NT2/D1 (cell line): ENCODE results near the gene FAM229B.

Experiments
- DNase-seq: peaks from one replicate; pipeline ENCODE4 v3.0.0-alpha.2; 2011; ENCODE audit warnings: low read depth, low spot score
- H3K27me3 ChIP-seq: 2 replicates; pipeline ENCODE4 v1.6.0; 2011; ENCODE audit warnings: mild to moderate bottlenecking; ENCODE audit not compliant: insufficient read length, insufficient read depth
- H3K36me3 ChIP-seq: 2 replicates; pipeline ENCODE4 v1.6.1; 2011; ENCODE audit warnings: mild to moderate bottlenecking, low read length, mixed read lengths; ENCODE audit not compliant: insufficient read depth, insufficient read length
- H3K4me1 ChIP-seq: 2 replicates; pipeline ENCODE4 v1.5.1; 2011; ENCODE audit not compliant: insufficient read depth, insufficient read length
- H3K4me3 ChIP-seq: 2 replicates; pipeline ENCODE4 v1.5.1; 2011; ENCODE audit warnings: low read depth; ENCODE audit not compliant: insufficient read length
- H3K9ac ChIP-seq: 2 replicates; pipeline ENCODE4 v1.6.0; 2011; ENCODE audit warnings: low read depth; ENCODE audit not compliant: insufficient read length
- H3K9me3 ChIP-seq: 2 replicates; pipeline ENCODE4 v1.5.1; 2011; ENCODE audit warnings: mild to moderate bottlenecking, low read length; ENCODE audit not compliant: insufficient read depth
- SUZ12 ChIP-seq: IDR thresholded peaks from 2 replicates; pipeline ENCODE4 v1.6.1; 2011; ENCODE audit not compliant: insufficient read length, insufficient read depth; ENCODE audit errors: extremely low read depth
- YY1 ChIP-seq: IDR thresholded peaks from 2 replicates; pipeline ENCODE4 v1.6.1; 2011; ENCODE audit not compliant: insufficient read length, insufficient read depth
- ZNF274 ChIP-seq: IDR thresholded peaks from 2 replicates; pipeline ENCODE4 v1.6.1; 2011; ENCODE audit warnings: mild to moderate bottlenecking, low read depth, low read length

The FAM229B gene

GRCh38 chr6:112054001-112054400, 33.4 kb upstream of the FAM229B start, which contains the start of gene CCN6:
Gene CCN6, plus strand, starts transcription at chr6:112054104. Its CDS starts 254 bp downstream, at chr6:112054358.
- H3K4me3 ChIP-seq: no peak within 1 kb of the TSS
- TF ChIP-seq YY1: no peak
- no peak for TF ChIP-seq ZNF274
- no peak for TF ChIP-seq SUZ12
- no peak within 1 kb of the TSS for H3K9ac ChIP-seq
- H3K4me1 ChIP-seq: no peaks in the 10 kb centered on the region
- no peaks in the 10 kb centered on the region for H3K36me3 ChIP-seq
- no peaks in the 10 kb centered on the region for H3K9me3 ChIP-seq
- DNase-seq: no peak
- H3K27me3 ChIP-seq: no peaks in the 10 kb centered on the region

GRCh38 chr6:112054555-112055190, 32.7 kb upstream of the FAM229B start:
- DNase-seq: no peak
- Histone ChIP-seq H3K27me3 (no peaks in the 10 kb centered on the region), H3K36me3 (no peaks in the 10 kb centered on the region), H3K4me1 (no peaks in the 10 kb centered on the region), H3K9ac (no peak overlapping the region), H3K9me3 (no peaks in the 10 kb centered on the region), H3K4me3 (no peak overlapping the region)
- TF ChIP-seq ZNF274: no peak
- no peak for TF ChIP-seq SUZ12
- TF ChIP-seq YY1: no peak

GRCh38 chr6:112058243-112059032, 29.0 kb upstream of the FAM229B start:
- DNase-seq: no peak
- TF ChIP-seq ZNF274 (no peak), SUZ12 (no peak), YY1 (no peak)

GRCh38 chr6:112061605-112062004, 25.8 kb upstream of the FAM229B start:
- no peak for DNase-seq
- no peaks in the 10 kb centered on the region for H3K27me3 ChIP-seq
- H3K4me3 ChIP-seq: no peak overlapping the region
- no peaks in the 10 kb centered on the region for H3K4me1 ChIP-seq
- H3K36me3 ChIP-seq: no peaks in the 10 kb centered on the region
- no peak for TF ChIP-seq YY1
- no peak for TF ChIP-seq ZNF274
- TF ChIP-seq SUZ12: no peak
- no peak overlapping the region for H3K9ac ChIP-seq
- H3K9me3 ChIP-seq: no peaks in the 10 kb centered on the region

More at GRCh38 chr6:112058243-112059032, 29.0 kb upstream of the FAM229B start:
- H3K4me1 ChIP-seq: no peaks in the 10 kb centered on the region
- H3K36me3 ChIP-seq: no peaks in the 10 kb centered on the region
- H3K4me3 ChIP-seq: no peak overlapping the region
- no peak overlapping the region for H3K9ac ChIP-seq
- H3K9me3 ChIP-seq: no peaks in the 10 kb centered on the region
- H3K27me3 ChIP-seq: no peaks in the 10 kb centered on the region

- H3K36me3 ChIP-seq: no peaks in the 10 kb centered on the region
- no peak for DNase-seq
- H3K27me3 ChIP-seq: no peaks in the 10 kb centered on the region
- H3K4me3 ChIP-seq: no peak overlapping the region
- H3K9me3 ChIP-seq: no peaks in the 10 kb centered on the region
- no peaks in the 10 kb centered on the region for H3K4me1 ChIP-seq
- H3K9ac ChIP-seq: no peak overlapping the region
- no peak for TF ChIP-seq ZNF274
- no peak for TF ChIP-seq SUZ12
- TF ChIP-seq YY1: no peak
Observed at GRCh38 chr6:112062966-112063365, 24.4 kb upstream of the FAM229B start.

- Histone ChIP-seq H3K27me3 (no peaks in the 10 kb centered on the region), H3K9ac (no peak overlapping the region), H3K4me3 (no peak overlapping the region), H3K4me1 (no peaks in the 10 kb centered on the region), H3K36me3 (peaks cover 8% of the 10 kb centered on the region), H3K9me3 (no peaks in the 10 kb centered on the region)
- no peak for TF ChIP-seq YY1
- no peak for TF ChIP-seq ZNF274
- no peak for TF ChIP-seq SUZ12
- no peak for DNase-seq
Observed at GRCh38 chr6:112065426-112065986, 21.9 kb upstream of the FAM229B start.

- no peak for DNase-seq
- H3K4me3 ChIP-seq: no peak overlapping the region
Observed at GRCh38 chr6:112066606-112067005, 20.8 kb upstream of the FAM229B start.

More at GRCh38 chr6:112066606-112067005, 20.8 kb upstream of the FAM229B start:
- Histone ChIP-seq H3K27me3 (no peaks in the 10 kb centered on the region), H3K9me3 (no peaks in the 10 kb centered on the region), H3K36me3 (peaks cover 12% of the 10 kb centered on the region), H3K9ac (no peak overlapping the region), H3K4me1 (no peaks in the 10 kb centered on the region)
- TF ChIP-seq YY1 (no peak), SUZ12 (no peak), ZNF274 (no peak)
